ENCODE measurements around the gene WDR37.
A peak's percentile ranks its signal among the peaks of the same experiment; 100 is the strongest.

The WDR37 gene

DNA sequence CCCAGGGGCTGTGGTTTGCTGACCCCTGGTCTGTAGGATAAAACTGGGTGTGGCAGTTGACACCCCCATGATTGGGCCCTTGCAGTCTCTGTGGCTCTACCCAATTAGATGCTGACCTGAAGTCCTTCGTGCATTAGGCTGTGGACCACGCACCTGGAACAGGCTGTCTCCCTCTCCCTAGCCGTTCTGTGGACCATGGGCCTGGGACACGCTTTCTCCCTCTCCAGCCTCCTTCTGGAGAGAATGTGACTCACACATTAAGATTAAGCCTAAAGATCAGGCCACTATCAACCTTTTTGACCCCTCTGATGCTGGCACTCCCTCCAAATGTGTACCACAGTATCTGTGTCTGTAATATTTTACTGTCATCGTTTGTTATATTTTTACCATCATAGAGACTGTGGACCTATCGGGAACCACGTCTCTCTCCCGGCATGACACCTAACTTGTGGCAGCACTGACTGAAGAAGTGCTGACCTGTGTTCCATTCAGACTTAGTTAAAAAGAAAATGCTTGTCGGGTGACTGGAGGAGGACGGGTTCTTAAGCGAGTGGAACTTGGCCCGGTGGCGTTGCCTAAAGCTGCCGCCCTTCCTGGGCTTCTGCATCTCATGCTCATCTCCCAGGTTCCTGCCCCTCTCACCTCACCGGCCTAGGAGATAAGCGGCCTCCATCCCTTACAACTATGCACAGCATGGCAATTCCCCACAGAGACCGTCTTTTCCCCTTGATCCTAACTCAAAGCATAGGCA is 92.8 kb downstream of the WDR37 start:
- no peak for DNase-seq (ENCODE audit: low read depth)
- TF ChIP-seq, protein P1, sequence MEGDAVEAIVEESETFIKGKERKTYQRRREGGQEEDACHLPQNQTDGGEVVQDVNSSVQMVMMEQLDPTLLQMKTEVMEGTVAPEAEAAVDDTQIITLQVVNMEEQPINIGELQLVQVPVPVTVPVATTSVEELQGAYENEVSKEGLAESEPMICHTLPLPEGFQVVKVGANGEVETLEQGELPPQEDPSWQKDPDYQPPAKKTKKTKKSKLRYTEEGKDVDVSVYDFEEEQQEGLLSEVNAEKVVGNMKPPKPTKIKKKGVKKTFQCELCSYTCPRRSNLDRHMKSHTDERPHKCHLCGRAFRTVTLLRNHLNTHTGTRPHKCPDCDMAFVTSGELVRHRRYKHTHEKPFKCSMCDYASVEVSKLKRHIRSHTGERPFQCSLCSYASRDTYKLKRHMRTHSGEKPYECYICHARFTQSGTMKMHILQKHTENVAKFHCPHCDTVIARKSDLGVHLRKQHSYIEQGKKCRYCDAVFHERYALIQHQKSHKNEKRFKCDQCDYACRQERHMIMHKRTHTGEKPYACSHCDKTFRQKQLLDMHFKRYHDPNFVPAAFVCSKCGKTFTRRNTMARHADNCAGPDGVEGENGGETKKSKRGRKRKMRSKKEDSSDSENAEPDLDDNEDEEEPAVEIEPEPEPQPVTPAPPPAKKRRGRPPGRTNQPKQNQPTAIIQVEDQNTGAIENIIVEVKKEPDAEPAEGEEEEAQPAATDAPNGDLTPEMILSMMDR (conservative IDR thresholded peaks at IDR 0.05; ENCODE audit: low read depth, low read length) = no peak

DNA sequence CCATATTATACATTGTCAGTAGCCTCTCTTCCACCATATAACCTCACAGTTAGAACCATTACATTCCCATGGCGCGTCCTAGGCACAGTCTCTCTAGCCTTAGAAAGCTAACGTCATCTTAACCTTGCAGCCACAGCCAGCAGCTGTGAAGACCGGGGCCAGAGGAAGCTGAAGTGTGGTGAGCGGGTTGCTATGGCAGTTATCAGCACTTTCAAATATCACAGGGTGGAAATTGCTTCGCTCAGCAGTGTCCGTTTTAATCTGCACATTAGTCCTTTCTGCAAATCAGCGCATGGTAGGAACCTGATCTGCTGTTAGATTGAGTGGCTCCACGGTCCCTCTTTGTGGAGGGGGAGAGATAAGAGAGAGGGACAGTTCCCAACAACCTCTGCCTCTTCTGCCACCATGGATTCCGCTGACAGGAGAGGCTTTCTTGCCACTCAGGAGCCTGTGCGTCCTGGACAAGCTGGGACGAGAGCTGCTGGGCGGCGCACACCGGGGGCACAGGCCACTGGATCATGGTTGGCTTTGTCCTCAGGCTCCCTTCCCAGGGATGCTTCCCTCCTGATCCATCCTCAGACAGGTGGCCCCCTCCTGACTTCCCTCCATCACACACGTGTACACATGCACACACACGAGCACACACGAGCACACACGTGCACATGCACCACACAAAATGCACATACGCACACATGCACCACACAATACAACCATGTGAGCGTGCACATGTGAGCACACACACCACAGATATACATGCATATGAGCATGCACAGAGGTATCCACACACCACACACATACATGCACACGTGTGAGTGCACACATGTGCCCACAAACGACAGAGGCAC is 93.8 kb downstream of the WDR37 start:
- H3K4me3 ChIP-seq (ENCODE audit: low read depth, low read length) = no peak overlapping the region
- TF ChIP-seq, protein P1 (conservative IDR thresholded peaks at IDR 0.05; ENCODE audit: low read depth, low read length) = no peak
- DNase-seq (ENCODE audit: low read depth) = peak; percentile 62

More for the DNA sequence above, 92.8 kb downstream of the WDR37 start:
- no peak overlapping the region for H3K4me3 ChIP-seq (ENCODE audit: low read depth, low read length)

DNA sequence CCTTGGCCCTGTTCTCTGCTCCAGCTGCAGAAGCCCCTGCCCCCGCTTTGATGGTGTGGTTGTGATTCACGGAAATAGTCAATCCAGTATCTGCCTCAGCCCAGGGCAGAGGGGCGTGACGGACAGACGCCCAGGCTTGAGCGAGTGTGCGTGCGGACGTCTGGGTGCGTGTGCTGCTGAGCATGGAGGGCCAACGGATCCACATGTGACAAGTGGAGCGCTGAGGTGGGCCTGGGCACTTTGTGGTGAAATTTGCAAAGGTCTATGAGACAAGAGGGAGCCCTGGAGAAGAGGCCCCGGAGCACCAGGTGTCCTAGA is 94.4 kb downstream of the WDR37 start:
- DNase-seq (ENCODE audit: low read depth) = no peak
- TF ChIP-seq, protein P1 (conservative IDR thresholded peaks at IDR 0.05; ENCODE audit: low read depth, low read length) = no peak
- H3K4me3 ChIP-seq (ENCODE audit: low read depth, low read length) = no peak overlapping the region

DNA sequence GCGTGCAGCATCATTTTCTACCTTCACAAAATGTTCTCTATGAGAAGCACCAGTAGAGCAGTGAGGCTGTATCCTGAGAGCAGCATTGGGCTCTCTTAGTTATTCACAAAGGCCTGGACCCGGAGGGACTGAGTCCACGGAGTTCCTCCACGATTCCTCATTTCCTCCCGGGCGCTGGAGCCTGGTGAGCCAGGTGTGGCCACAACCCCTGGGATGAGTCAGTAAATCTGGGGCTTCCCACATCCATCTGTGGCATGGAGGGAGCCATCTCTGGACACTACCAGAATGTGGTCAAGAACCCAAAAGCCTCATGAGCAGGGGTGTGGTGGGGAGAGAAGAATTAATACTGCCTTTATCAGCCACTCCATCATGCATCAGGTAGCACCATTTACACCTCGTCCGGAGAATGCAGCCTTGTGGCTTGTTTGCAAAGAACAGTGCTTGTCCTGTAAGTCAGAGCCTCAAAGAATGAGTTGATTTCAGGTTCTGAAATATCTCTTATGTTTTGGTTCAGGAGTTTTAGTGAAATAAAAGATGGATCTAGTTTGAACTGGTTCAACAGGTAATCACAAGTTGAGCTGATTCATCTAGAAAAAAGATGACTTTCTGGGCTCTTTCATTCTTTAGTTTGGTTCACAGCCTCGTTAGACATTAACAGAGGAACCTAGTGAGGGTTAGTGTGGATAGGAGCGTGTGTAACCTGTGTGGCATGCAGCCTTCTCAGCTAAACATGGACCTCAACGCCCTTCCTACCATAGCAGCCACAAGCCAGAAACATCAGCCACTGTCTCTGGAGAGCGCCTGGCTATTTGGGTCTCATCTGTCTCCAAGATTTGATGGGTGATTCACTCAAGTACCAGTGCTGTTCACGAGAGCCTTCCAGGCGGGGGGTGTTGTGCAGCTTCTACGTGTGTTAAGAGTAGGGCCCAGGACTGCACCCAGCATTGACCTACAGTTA is 95.2 kb downstream of the WDR37 start:
- no peak overlapping the region for H3K4me3 ChIP-seq (ENCODE audit: low read depth, low read length)
- TF ChIP-seq, protein P1 (conservative IDR thresholded peaks at IDR 0.05; ENCODE audit: low read depth, low read length) = no peak
- DNase-seq (ENCODE audit: low read depth) = peak; percentile 5

DNA sequence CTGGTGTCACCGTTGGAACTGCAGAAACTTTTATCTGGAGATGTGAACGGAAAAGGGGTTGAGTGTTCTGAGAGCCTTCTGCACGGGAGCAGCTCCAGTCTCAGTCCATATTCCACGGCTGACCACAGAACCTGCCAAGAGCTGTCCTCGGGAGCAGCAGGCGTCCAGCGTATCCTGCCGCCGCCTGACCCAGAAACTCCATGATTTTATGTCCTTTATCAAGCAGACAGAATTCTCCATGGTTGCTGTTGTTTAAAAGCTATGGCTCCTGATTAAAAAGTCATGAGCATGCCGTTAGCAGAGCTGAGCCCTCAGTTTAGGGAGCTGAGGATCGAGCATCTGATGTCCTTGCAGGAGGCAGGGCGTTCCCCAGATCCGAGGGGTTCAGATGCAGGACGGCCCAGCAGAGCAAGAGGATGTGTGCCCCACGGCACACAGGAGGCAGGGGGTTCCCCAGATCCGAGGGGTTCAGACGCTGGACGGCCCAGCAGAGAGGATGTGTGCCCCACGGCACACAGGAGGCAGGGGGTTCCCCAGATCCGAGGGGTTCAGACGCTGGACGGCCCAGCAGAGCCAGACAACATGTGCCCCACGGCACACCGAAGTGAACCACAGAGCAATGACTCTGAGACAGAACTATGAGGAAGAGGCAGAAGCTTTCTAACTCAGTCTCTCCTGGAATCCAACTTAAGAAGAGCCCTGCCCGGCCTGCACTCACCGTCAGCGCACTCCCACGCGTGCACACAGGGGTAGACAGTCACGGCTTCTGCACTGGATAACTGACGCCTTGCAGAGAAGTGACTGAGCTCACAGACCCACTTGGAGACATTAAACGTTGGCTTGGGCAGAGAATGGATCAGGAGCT is 96.4 kb downstream of the WDR37 start:
- no peak overlapping the region for H3K4me3 ChIP-seq (ENCODE audit: low read depth, low read length)
- TF ChIP-seq, protein P1 (conservative IDR thresholded peaks at IDR 0.05; ENCODE audit: low read depth, low read length) = no peak
- DNase-seq (ENCODE audit: low read depth) = no peak

DNA sequence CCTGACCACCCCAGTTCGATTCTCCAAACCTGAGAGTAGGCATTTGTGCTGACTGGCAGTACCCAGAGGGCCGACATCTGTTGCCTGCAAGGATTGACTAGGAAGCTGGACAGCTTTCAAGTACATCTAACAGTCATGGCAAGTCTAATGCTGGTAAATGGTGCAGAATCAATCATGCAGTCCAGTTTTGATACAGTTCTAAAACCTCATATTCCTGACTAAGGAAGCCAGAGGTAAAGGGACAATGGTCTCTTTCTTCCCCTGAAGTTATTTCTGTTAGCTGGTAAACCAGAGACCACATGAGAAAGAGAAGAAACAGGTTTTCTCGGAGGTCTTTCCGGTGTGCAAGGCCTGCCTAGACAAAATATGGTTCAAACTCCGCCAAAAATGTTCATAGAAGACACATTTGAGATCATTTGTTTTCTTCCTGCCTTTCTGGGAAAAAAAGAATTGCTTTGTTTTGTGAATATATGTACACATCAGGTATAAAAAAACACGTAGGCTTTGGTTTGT is 97.1 kb downstream of the WDR37 start:
- H3K4me3 ChIP-seq (ENCODE audit: low read depth, low read length) = no peak overlapping the region
- TF ChIP-seq, protein P1 (conservative IDR thresholded peaks at IDR 0.05; ENCODE audit: low read depth, low read length) = no peak
- no peak for DNase-seq (ENCODE audit: low read depth)
